HEK293T (cell line): ENCODE data around the gene SNRNP35.
"Not testable (repeated sequence)": the region's sequence is repeated elsewhere in the genome, so short reads cannot be mapped to it uniquely, and the experiment has no call there.

Experiments
- CTCF ChIA-PET: fragments of 350-600 bp; formaldehyde crosslinking; extraction: SDS; loops from one replicate; lab custom pipeline; 2021; ENCODE audit warnings: antibody characterized with exemption, inconsistent platforms; lab: Yijun Ruan, JAX
- POLR2A ChIA-PET: fragments of 350-600 bp; formaldehyde crosslinking; extraction: SDS; loops from one replicate; lab custom pipeline; 2020; ENCODE audit warnings: antibody characterized with exemption, inconsistent platforms; lab: Yijun Ruan, JAX
- DNase-seq: peaks from one replicate; pipeline ENCODE4 v3.0.0; 2012; ENCODE audit warnings: mixed read lengths; ENCODE audit errors: extremely low spot score
- ARNT ChIP-seq: fragments of 450-650 bp; IDR thresholded peaks from 2 replicates; pipeline ENCODE4 v1.6.1; 2017; ENCODE audit warnings: mild to moderate bottlenecking
- BHLHE40 ChIP-seq: fragments of 450-650 bp; IDR thresholded peaks from 2 replicates; pipeline ENCODE4 v1.6.1; 2016; ENCODE audit warnings: mild to moderate bottlenecking, moderate library complexity, borderline replicate concordance
- CTBP1 ChIP-seq: fragments of 450-650 bp; IDR thresholded peaks from 2 replicates; pipeline ENCODE4 v1.6.1; 2016; ENCODE audit warnings: borderline replicate concordance
- ELF4 ChIP-seq: fragments of 450-650 bp; IDR thresholded peaks from 2 replicates; pipeline ENCODE4 v1.6.1; 2017; ENCODE audit warnings: antibody characterized with exemption
- FOXA1 ChIP-seq: fragments of 450-650 bp; IDR thresholded peaks from 2 replicates; pipeline ENCODE4 v1.6.1; 2016; ENCODE audit warnings: mild to moderate bottlenecking
- FOXK2 ChIP-seq: fragments of 450-650 bp; IDR thresholded peaks from 2 replicates; pipeline ENCODE4 v1.6.1; 2016; ENCODE audit warnings: mild to moderate bottlenecking
- FOXM1 ChIP-seq: fragments of 450-650 bp; IDR thresholded peaks from 2 replicates; pipeline ENCODE4 v1.6.1; 2017; ENCODE audit warnings: mild to moderate bottlenecking, borderline replicate concordance
- HDGF ChIP-seq: fragments of 450-650 bp; IDR thresholded peaks from 2 replicates; pipeline ENCODE4 v1.6.1; 2017; ENCODE audit warnings: antibody characterized with exemption, borderline replicate concordance
- L3MBTL2 ChIP-seq: fragments of 450-650 bp; conservative IDR thresholded peaks from 2 replicates; pipeline ENCODE4 v1.6.1; 2016; ENCODE audit warnings: mild to moderate bottlenecking
- LEF1 ChIP-seq: fragments of 450-650 bp; IDR thresholded peaks from 2 replicates; pipeline ENCODE4 v1.6.1; 2017; ENCODE audit warnings: mild to moderate bottlenecking, borderline replicate concordance
- NFRKB ChIP-seq: fragments of 450-650 bp; IDR thresholded peaks from 2 replicates; pipeline ENCODE4 v1.6.1; 2016; ENCODE audit warnings: mild to moderate bottlenecking, moderate library complexity
- SP1 ChIP-seq: fragments of 450-650 bp; IDR thresholded peaks from 2 replicates; pipeline ENCODE4 v1.6.1; 2017
- SUZ12 ChIP-seq: fragments of 450-650 bp; IDR thresholded peaks from 2 replicates; pipeline ENCODE4 v1.6.1; 2016; ENCODE audit warnings: mild to moderate bottlenecking
- TARDBP ChIP-seq: fragments of 450-650 bp; IDR thresholded peaks from 2 replicates; pipeline ENCODE4 v1.6.1; 2016
- ZNF384 ChIP-seq: fragments of 450-650 bp; IDR thresholded peaks from 2 replicates; pipeline ENCODE4 v1.6.1; 2016
- TF ChIP-seq, protein P1 (sequence below): fragments of 450-650 bp; IDR thresholded peaks from 2 replicates; pipeline ENCODE4 v1.6.1; 2016

The SNRNP35 gene

DNA sequence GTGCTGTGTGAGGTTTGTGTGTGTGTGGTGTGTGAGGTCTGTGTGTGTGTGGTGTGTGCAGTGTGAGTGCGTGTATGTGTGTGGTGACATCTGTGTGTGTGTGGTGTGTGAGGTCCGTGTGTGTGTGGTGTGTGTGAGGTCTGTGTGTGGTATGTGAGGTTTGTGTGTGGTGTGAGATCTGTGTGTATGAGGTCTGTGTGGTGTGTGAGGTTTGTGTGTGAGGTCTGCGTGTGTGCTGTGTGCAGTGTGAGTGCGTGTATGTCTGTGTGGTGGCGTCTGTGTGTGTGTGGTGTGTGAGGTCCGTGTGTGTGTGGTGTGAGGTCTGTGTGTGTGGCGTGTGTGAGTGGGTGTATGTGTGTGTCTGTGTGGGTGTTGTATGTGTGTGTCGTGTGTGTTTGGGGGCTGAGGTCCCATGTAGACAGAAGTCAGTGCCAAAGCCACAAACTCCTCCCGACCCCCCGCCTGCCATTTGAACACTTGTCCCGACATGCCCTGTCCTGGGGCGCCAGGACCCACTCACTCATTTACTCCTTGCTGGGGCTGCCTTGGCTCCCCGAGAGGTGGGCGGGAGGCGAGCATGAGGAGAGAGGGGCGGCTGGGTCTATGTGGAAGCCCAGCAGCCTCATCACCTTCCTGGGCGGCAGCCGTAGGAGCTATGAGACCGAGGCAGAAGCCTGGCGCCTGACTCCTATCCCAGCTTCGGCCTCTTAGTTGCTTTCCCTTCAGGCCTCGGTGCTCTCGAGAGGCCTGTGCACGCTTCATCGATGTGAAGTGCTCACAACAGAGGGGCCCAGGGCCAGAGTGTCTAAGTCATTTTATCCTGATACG lies 55.1 kb downstream of the SNRNP35 start:
- DNase-seq: no peak
- TF ChIP-seq FOXK2: no peak
- TF ChIP-seq ELF4: no peak
- TF ChIP-seq BHLHE40: no peak
- no peak for TF ChIP-seq ARNT
- no peak for TF ChIP-seq FOXA1
- TF ChIP-seq TARDBP: no peak
- TF ChIP-seq LEF1: no peak
- no peak for TF ChIP-seq ZNF384
- TF ChIP-seq L3MBTL2: no peak
- no peak for TF ChIP-seq SP1
- no peak for TF ChIP-seq FOXM1
- TF ChIP-seq, protein P1, sequence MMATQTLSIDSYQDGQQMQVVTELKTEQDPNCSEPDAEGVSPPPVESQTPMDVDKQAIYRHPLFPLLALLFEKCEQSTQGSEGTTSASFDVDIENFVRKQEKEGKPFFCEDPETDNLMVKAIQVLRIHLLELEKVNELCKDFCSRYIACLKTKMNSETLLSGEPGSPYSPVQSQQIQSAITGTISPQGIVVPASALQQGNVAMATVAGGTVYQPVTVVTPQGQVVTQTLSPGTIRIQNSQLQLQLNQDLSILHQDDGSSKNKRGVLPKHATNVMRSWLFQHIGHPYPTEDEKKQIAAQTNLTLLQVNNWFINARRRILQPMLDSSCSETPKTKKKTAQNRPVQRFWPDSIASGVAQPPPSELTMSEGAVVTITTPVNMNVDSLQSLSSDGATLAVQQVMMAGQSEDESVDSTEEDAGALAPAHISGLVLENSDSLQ: no peak
- no peak for TF ChIP-seq SUZ12
- TF ChIP-seq HDGF: no peak
- no peak for TF ChIP-seq NFRKB
- no peak for TF ChIP-seq CTBP1
- ChIA-PET POLR2A (interaction anchor here (1.2 kb wide), 1 partner anchor 9 kb away, joined by 3 read pairs; no protein-coding TSS in a partner anchor), CTCF (no interaction called here)

DNA sequence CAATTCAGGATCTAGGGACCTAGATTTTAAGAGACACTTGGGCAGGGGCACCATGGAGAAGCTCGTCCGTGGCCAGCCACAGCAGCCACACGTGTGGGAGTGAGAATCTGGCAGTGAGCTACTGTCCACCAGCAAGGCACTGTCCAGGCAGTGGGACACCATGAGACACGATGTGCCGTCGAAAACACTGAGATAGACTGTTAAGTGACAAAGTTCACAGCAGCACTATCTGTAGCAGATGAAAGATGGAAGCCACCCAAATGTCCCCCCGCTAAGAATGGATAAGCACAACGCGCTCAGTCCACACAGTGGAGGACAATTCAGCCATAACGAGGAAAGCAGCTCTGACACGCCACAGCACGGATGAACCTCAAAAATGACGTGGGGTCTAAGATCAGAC lies 55.9 kb downstream of the SNRNP35 start:
- TF ChIP-seq SUZ12: no peak
- no peak for TF ChIP-seq ARNT
- no peak for TF ChIP-seq L3MBTL2
- DNase-seq: no peak
- POLR2A ChIA-PET: interaction anchor here (1.2 kb wide), 1 partner anchor 9 kb away, joined by 3 read pairs; no protein-coding TSS in a partner anchor
- CTCF ChIA-PET: no interaction called here

DNA sequence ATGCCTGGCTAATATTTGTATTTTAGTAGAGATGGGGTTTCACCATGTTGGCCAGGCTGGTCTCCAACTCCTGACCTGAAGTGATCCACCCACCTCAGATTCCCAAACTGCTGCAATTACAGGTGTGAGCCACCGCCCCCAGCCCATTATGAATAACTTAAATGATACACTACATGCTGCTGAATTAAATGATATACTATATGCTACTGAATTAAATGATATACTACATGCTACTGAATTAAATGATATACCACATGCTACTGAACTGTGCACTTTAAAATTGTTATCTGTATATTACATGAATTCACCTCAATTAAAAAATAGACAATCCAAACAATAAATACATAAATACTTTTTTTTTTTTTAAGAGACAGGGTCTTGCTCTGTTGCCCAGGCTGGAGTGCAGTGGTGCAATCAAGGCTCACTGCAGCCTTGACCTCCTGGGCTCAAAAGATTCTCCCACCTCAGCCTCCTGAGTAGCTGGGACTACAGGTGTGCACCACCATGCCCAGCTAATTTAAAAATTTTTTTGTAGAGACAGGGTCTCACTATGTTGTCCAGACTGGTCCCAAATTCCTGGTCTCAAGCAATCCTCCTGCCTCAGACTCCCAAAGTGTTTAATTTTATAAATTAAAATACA lies 56.8 kb downstream of the SNRNP35 start:
- CTCF ChIA-PET, POLR2A ChIA-PET, DNase-seq: not testable (repeated sequence)

DNA sequence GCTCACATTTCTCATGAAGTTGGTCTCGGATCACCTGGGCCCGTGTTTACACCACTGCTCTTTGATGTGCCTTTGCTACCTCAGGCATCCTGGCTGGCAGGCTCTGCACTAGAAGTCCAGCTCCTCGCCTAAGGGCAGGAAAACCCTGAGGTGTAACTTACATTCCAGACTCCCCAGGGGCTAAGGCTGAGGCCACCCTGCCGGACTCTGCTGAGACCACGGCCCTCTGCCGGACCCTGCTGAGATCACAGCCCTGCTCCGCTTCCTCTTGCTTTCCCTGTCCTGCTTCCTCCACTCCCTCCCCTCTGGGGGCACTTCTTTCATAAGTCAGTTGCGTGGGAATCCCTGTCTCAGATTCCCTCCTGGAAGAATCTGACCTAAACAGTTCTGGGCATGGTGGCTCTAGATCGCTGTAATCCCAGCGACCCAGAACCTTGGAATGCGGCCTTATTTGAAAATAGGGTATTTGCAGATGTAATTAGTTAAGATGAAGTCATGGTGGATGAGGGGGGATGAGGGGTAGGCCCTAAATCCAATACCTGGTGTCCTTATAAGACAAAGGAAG lies 58.4 kb downstream of the SNRNP35 start:
- no peak for DNase-seq
- POLR2A ChIA-PET: no interaction called here
- TF ChIP-seq CTBP1 (no peak), SUZ12 (no peak), TARDBP (no peak), HDGF (no peak), BHLHE40 (no peak), NFRKB (no peak), SP1 (no peak), ARNT (no peak), FOXA1 (no peak), L3MBTL2 (no peak)
- TF ChIP-seq, protein P1: no peak
- CTCF ChIA-PET: no interaction called here
